Heart left ventricle (tissue), 13 donors: ENCODE measurements around the gene GCNT2.

Source experiments
- CTCF ChIP-seq, 12 donors: fragments of 200-600 bp; sonication (generic) in 4 of 12; IDR thresholded peaks; one replicate each; pipeline versions ENCODE4 v1.5.0 to v1.8.0; 2018 to 2022; ENCODE audit warnings: antibody characterized with exemption in 12 of 12, mild to moderate bottlenecking in 5 of 12
- POLR2A ChIP-seq, 2 donors: fragments of 450-650 bp; IDR thresholded peaks; one replicate each; pipeline ENCODE4 v1.6.1; 2017; ENCODE audit warnings: antibody characterized with exemption in 2 of 2, mild to moderate bottlenecking in 2 of 2, moderate library complexity in 2 of 2
- donor health status: ischemic (EF 13 %, LVEDD 7.1; RV severe dilation, severe dysfunction).
- donor health status: DM: no; HTN: yes; CAD: no.
- donor health status: DM: no; HTN: no; CAD: no.
- donor health status: ischemic (EF 25% LVEDD 6.9; RV normal size, moderate dysfunction).
- donor health status: ischemic (EF 25% LVEDD 5.7; RV mildly dilated, moderate dysfunction).
- donor health status: ischemic (EF 35%, LVEDD 5.7; RV mildly dilated, moderate dysfunction).
- donor health status: nonischemic (EF 11% LVEDD 7.7; RV severe dilation, severe dysfunction).
- donor health status: DM: yes; HTN: yes; CAD: no.
- donor health status: PGD.
- donor health status: ischemic (EF 29% LVEDD 5.4; RV normal size, mild dysfunction).
- donor health status: nonischemic (EF 23%, LVEDD 6.1; RV moderate dilation, normal function).

GRCh38 chr6:10535193-10535592, 14.0 kb downstream of the GCNT2 start:
- no peak for TF ChIP-seq CTCF (IDR thresholded peaks at IDR 0.05)
- TF ChIP-seq POLR2A (IDR thresholded peaks at IDR 0.05) = no peak
